Epithelial cell of proximal tubule (primary cell): ENCODE results near the gene MPI. TPM values are rescaled to one million over a fixed set of nuclear protein-coding genes. Genes with fewer than 3 reads are reported as not detected.

Experiments
- DNase-seq: peaks from one replicate; pipeline ENCODE4 v3.0.0-alpha.2; 2011; ENCODE audit warnings: low read depth
- H3K4me3 ChIP-seq: 2 replicates; pipeline ENCODE4 v1.5.1; 2011; ENCODE audit warnings: low read depth, mild to moderate bottlenecking, low read length
- total RNA-seq: library from RNA; depleted of rRNA; stranded (reverse); fragments of >200 nt; gene quantifications from 2 replicates; pipeline ENCODE4 v1.2.3, GENCODE V29; 2015
- TF ChIP-seq, protein P1 (sequence below): conservative IDR thresholded peaks from 2 replicates; pipeline ENCODE4 v1.5.1; 2012; ENCODE audit warnings: low read depth, mild to moderate bottlenecking, low read length

The MPI gene, protein sequence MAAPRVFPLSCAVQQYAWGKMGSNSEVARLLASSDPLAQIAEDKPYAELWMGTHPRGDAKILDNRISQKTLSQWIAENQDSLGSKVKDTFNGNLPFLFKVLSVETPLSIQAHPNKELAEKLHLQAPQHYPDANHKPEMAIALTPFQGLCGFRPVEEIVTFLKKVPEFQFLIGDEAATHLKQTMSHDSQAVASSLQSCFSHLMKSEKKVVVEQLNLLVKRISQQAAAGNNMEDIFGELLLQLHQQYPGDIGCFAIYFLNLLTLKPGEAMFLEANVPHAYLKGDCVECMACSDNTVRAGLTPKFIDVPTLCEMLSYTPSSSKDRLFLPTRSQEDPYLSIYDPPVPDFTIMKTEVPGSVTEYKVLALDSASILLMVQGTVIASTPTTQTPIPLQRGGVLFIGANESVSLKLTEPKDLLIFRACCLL
- total RNA-seq: 64.2 and 66.1 TPM in 2 replicates

DNA sequence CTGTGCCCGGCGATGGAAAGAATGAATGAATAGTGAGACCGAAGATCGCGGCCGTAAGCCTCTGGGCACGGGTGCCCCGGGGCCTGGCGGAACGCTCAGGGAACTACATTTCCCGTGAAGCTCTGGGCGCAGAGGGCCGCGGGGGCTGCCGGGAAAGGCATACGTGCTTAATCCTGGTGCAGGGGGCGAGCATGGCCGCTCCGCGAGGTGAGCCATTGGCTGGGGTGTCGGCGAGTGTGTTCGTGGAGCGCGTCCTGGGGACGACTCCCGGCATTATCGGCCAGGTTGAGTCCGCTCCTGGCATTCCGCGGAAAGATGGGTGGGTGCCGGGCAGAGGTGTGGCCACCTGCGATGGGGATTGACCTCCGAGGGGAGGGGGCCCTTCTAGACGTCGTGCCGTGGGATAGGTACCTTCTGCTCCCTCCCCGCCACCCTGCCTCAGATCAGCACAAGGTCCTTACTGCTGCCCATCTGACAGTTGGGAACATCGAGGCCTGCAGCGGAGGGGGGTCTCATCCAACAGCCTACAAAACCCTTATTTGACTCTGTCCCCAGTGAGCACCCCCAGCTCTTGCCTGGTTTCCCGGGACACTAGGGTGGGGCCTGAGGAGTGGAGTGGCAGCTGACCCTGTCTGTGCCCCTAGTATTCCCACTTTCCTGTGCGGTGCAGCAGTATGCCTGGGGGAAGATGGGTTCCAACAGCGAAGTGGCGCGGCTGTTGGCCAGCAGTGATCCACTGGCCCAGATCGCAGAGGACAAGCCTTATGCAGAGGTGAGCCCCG, at the start of gene MPI:
Gene MPI, plus strand, starts transcription at position 160 of the 782 bp plus-strand sequence. Its CDS starts 32 bp downstream, at position 192.
- TF ChIP-seq, protein P1, sequence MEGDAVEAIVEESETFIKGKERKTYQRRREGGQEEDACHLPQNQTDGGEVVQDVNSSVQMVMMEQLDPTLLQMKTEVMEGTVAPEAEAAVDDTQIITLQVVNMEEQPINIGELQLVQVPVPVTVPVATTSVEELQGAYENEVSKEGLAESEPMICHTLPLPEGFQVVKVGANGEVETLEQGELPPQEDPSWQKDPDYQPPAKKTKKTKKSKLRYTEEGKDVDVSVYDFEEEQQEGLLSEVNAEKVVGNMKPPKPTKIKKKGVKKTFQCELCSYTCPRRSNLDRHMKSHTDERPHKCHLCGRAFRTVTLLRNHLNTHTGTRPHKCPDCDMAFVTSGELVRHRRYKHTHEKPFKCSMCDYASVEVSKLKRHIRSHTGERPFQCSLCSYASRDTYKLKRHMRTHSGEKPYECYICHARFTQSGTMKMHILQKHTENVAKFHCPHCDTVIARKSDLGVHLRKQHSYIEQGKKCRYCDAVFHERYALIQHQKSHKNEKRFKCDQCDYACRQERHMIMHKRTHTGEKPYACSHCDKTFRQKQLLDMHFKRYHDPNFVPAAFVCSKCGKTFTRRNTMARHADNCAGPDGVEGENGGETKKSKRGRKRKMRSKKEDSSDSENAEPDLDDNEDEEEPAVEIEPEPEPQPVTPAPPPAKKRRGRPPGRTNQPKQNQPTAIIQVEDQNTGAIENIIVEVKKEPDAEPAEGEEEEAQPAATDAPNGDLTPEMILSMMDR: no peak
- DNase-seq: no peak
- peak within 1 kb of the TSS; percentile 84 for H3K4me3 ChIP-seq

DNA sequence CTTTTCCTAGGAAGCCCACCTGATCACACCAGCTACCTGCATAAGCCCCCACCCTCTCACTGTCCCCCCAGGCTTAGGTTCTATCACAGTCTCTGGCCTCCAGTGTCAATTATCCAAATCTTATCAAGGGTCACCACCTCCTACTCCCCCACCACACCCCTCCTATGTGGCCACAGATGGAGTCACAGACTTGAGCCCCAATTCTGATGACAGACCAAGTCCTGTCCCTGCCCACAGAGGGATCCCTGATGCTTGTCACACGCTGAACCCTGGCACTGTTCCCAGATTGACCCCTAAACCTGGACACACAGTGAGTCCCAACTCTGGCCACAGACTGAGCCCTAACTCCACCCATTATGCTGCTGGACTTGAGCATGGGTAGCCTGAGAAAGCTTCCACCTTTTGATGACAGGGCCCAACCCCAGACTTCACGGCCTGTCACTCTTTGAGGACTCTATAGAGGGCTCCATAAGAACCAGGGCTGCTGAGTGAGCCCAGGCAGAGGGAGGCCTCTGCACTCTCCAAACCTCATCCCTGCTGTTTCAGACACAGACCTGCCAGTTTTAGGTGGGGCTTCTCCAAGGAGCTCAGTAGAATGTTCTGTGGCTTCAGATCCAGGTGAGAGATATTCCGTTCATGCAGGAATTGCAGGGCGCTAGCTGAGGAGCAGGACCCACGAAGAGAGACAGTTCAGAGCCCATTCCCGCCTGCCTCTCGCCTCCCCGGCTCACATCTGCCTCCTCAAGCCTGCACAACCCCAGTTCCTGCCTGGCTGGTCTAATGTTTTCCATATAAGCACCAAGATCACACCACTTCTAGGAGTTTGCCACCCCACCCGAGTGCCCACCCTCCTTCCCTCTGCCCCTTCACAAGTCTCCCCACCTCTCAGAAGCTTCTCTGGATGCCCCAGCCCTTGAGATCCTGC, 48.7 kb upstream of the MPI start:
- no peak for DNase-seq
- no peak overlapping the region for H3K4me3 ChIP-seq
- TF ChIP-seq, protein P1: no peak

DNA sequence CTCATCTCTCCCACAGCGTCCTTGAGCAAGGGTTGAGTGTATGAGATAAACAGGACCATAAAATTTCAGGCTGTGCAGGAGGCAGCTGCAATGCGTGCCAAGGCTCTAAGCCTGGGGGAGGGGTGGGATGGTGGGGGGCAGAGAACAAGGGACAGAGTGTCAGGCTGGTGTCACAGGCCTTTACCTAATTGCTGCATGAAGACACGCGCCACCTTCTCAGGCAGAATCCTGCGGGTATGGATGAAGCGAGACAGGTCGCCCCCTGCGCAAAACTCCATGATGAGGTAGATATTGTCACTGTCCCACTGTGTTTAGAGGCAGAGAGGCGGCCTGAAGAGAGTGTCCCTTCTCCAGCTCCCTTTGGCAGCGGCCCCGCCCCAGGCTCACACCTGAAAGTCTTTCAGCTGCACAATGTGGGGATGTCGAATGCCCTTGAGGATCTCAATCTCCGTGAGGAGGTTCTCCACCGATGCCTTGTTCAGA, 47.9 kb upstream of the MPI start:
- no peak for DNase-seq
- H3K4me3 ChIP-seq: peak overlapping the region; percentile 92
- TF ChIP-seq, protein P1: no peak

DNA sequence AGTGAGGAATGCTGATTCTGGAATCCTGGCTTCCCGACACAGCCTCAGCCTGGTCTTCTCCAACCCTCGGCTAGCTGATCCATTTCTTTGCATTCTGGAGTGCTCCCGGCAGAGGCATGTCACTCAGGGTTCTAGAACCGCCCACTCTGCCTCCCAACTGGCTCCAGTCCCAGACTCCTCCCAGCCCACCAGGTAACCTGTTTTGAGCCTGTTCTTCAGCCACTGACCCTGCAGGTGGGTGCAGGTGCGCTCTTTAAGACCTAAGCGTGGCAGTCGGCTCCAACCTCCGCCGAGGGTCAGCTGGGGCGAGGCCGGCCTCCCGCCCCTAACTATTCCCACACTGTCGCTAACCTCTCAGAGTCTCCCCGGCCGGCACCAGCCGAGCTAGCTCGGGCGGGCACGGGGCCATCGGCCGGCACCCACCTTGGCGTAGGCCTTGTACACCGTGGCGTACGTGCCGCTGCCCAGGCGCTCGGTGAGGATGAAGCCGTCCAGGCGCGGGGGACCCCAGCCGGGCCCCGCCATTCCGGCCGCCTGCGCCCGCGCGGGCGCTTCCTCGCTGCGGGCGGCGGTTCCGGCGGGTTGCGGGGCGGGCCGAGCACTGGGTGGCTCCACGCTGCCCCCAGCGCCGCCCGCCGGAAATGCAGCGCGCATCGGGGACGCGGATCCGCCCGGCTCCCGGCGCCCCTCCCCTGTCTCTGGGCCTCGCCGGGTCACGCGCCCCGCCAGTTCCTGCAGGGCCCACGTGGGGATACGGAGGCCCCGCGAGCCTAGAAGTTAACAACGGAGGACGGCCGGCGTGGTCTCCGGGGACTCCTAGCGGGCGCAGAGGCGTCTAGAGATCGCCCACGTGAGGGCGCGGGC, 47.0 kb upstream of the MPI start, which contains the start of gene ULK3:
Gene ULK3, minus strand, starts transcription at position 576 of the 864 bp plus-strand sequence. Its CDS starts 51 bp downstream, at position 525.
- H3K4me3 ChIP-seq: peak within 1 kb of the TSS; percentile 92
- TF ChIP-seq, protein P1: peak; percentile 48
- DNase-seq: no peak

DNA sequence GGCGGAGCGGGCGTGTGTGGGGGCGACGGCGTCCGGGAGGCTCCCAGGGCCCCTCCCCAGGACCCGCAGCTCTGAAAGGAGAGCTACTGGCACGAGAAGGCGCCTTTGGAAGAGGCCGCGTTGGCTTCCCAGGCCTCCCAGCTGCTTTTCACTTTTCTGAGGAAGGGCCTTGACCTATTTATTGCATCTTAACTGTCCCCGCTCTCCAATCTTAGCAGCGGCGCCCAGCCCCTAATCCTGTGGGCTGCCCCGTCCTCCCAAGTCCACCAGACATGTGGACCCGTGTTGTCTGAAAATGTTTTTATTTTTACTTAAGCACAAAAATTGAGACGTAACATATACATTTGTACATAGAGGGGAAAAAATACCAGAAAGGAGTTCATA, 46.4 kb upstream of the MPI start:
- peak overlapping the region; percentile 92 for H3K4me3 ChIP-seq
- TF ChIP-seq, protein P1: no peak
- no peak for DNase-seq
